ENCODE measurements around the gene TOX2. TPM values are rescaled to one million over a fixed set of nuclear protein-coding genes. Genes with fewer than 3 reads are reported as not detected.

Gene TOX2
- total RNA-seq, 1 donor from 2014 or later = 0.16 TPM

GRCh38 chr20:43959920-43960227 lies 45.2 kb downstream of the TOX2 start:
- peaks cover 20% of the 10 kb centered on the region for H3K4me1 ChIP-seq (ENCODE audit: insufficient read depth, low read length)
- TF ChIP-seq EZH2 (IDR thresholded peaks at IDR 0.05; ENCODE audit: insufficient read depth, low read length) = no peak
- TF ChIP-seq, protein P1, sequence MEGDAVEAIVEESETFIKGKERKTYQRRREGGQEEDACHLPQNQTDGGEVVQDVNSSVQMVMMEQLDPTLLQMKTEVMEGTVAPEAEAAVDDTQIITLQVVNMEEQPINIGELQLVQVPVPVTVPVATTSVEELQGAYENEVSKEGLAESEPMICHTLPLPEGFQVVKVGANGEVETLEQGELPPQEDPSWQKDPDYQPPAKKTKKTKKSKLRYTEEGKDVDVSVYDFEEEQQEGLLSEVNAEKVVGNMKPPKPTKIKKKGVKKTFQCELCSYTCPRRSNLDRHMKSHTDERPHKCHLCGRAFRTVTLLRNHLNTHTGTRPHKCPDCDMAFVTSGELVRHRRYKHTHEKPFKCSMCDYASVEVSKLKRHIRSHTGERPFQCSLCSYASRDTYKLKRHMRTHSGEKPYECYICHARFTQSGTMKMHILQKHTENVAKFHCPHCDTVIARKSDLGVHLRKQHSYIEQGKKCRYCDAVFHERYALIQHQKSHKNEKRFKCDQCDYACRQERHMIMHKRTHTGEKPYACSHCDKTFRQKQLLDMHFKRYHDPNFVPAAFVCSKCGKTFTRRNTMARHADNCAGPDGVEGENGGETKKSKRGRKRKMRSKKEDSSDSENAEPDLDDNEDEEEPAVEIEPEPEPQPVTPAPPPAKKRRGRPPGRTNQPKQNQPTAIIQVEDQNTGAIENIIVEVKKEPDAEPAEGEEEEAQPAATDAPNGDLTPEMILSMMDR (IDR thresholded peaks at IDR 0.05; ENCODE audit: insufficient read depth, low read depth, low read length) = no peak
- FAIRE-seq (no peak), DNase-seq (ENCODE audit: low read depth) (no peak)
- no peaks in the 10 kb centered on the region for H3K9me3 ChIP-seq (ENCODE audit: insufficient read depth, low read depth, low read length)
- H2AFZ ChIP-seq (ENCODE audit: low read depth, low read length) = no peak overlapping the region
- no peak overlapping the region for H3K4me3 Mint-ChIP-seq (ENCODE audit: unreplicated experiment)
- no peak overlapping the region for H3K27ac Mint-ChIP-seq (ENCODE audit: unreplicated experiment)
- peaks cover 2% of the 10 kb centered on the region for H3K27me3 ChIP-seq (ENCODE audit: insufficient read depth, low read length)
- H4K20me1 ChIP-seq (ENCODE audit: insufficient read depth, low read length) = peaks cover 9% of the 10 kb centered on the region
- H3K27me3 Mint-ChIP-seq (ENCODE audit: low read depth, unreplicated experiment) = peaks cover 37% of the 10 kb centered on the region
- H3K79me2 ChIP-seq (ENCODE audit: insufficient read depth, low read length) = no peaks in the 10 kb centered on the region
- H3K27ac ChIP-seq (ENCODE audit: low read depth, low read length) = no peak overlapping the region
- H3K9me3 Mint-ChIP-seq (ENCODE audit: unreplicated experiment) = peaks cover 3% of the 10 kb centered on the region
- no peaks in the 10 kb centered on the region for H3K36me3 ChIP-seq (ENCODE audit: insufficient read depth, low read length)
- H3K36me3 Mint-ChIP-seq (ENCODE audit: low read depth, unreplicated experiment) = no peaks in the 10 kb centered on the region
- peaks cover 16% of the 10 kb centered on the region for H3K4me1 Mint-ChIP-seq (ENCODE audit: low read depth, unreplicated experiment)
- no peak overlapping the region for H3K4me2 ChIP-seq (ENCODE audit: low read length)
- H3K4me3 ChIP-seq (ENCODE audit: insufficient read depth, low read depth, low read length) = no peak overlapping the region
- H3K9ac ChIP-seq (ENCODE audit: low read length) = no peak overlapping the region

- Histone ChIP-seq H2AFZ (ENCODE audit: low read depth, low read length) (no peak overlapping the region), H3K27me3 (ENCODE audit: insufficient read depth, low read length) (peaks cover 2% of the 10 kb centered on the region), H3K9ac (ENCODE audit: low read length) (no peak overlapping the region), H3K9me3 (ENCODE audit: insufficient read depth, low read depth, low read length) (no peaks in the 10 kb centered on the region), H3K36me3 (ENCODE audit: insufficient read depth, low read length) (no peaks in the 10 kb centered on the region), H3K79me2 (ENCODE audit: insufficient read depth, low read length) (no peaks in the 10 kb centered on the region), H3K4me1 (ENCODE audit: insufficient read depth, low read length) (peaks cover 16% of the 10 kb centered on the region), H3K4me3 (ENCODE audit: insufficient read depth, low read depth, low read length) (no peak overlapping the region), H3K4me2 (ENCODE audit: low read length) (no peak overlapping the region), H3K27ac (ENCODE audit: low read depth, low read length) (no peak overlapping the region), H4K20me1 (ENCODE audit: insufficient read depth, low read length) (peaks cover 12% of the 10 kb centered on the region)
- Mint-ChIP-seq H3K4me1 (ENCODE audit: low read depth, unreplicated experiment) (peaks cover 12% of the 10 kb centered on the region), H3K36me3 (ENCODE audit: low read depth, unreplicated experiment) (no peaks in the 10 kb centered on the region), H3K27ac (ENCODE audit: unreplicated experiment) (no peak overlapping the region), H3K4me3 (ENCODE audit: unreplicated experiment) (no peak overlapping the region), H3K27me3 (ENCODE audit: low read depth, unreplicated experiment) (peaks cover 37% of the 10 kb centered on the region), H3K9me3 (ENCODE audit: unreplicated experiment) (peaks cover 3% of the 10 kb centered on the region)
- TF ChIP-seq EZH2 (IDR thresholded peaks at IDR 0.05; ENCODE audit: insufficient read depth, low read length) = no peak
- TF ChIP-seq, protein P1 (IDR thresholded peaks at IDR 0.05; ENCODE audit: insufficient read depth, low read depth, low read length) = no peak
- DNase-seq (ENCODE audit: low read depth) (no peak), FAIRE-seq (no peak)
Measured at GRCh38 chr20:43960231-43960630, 45.6 kb downstream of the TOX2 start.

DNA sequence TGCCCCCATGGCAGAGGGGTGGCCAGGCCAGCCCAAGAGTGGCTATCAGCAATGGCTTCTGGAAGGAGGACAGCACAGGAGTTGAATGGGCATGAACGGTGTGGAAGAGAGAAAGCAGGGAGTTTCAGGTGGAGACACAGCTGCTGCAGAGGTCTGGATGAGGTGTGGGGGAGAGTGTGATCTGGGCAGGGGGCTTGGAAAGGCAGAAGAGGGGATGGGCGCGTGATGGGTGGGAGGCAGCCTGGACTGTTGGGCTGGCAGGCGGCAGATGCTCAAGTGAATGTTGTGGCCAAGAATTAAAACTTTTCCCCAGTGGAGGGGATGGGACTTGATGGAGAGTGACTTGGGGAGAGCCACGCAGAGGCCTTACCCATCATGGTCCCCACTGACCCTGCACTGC lies 46.5 kb downstream of the TOX2 start:
- H3K27me3 ChIP-seq (ENCODE audit: insufficient read depth, low read length) = peaks cover 2% of the 10 kb centered on the region
- no peak overlapping the region for H3K4me2 ChIP-seq (ENCODE audit: low read length)
- H3K79me2 ChIP-seq (ENCODE audit: insufficient read depth, low read length) = no peaks in the 10 kb centered on the region
- no peak overlapping the region for H3K27ac ChIP-seq (ENCODE audit: low read depth, low read length)
- FAIRE-seq (no peak), DNase-seq (ENCODE audit: low read depth) (no peak)
- Mint-ChIP-seq H3K4me3 (ENCODE audit: unreplicated experiment) (no peak overlapping the region), H3K9me3 (ENCODE audit: unreplicated experiment) (peaks cover 3% of the 10 kb centered on the region), H3K36me3 (ENCODE audit: low read depth, unreplicated experiment) (no peaks in the 10 kb centered on the region), H3K27ac (ENCODE audit: unreplicated experiment) (no peak overlapping the region), H3K27me3 (ENCODE audit: low read depth, unreplicated experiment) (peaks cover 37% of the 10 kb centered on the region), H3K4me1 (ENCODE audit: low read depth, unreplicated experiment) (peaks cover 3% of the 10 kb centered on the region)
- TF ChIP-seq, protein P1 (IDR thresholded peaks at IDR 0.05; ENCODE audit: insufficient read depth, low read depth, low read length) = no peak
- no peak for TF ChIP-seq EZH2 (IDR thresholded peaks at IDR 0.05; ENCODE audit: insufficient read depth, low read length)
- no peak overlapping the region for H3K4me3 ChIP-seq (ENCODE audit: insufficient read depth, low read depth, low read length)
- peaks cover 17% of the 10 kb centered on the region for H4K20me1 ChIP-seq (ENCODE audit: insufficient read depth, low read length)
- H3K36me3 ChIP-seq (ENCODE audit: insufficient read depth, low read length) = no peaks in the 10 kb centered on the region
- H3K9ac ChIP-seq (ENCODE audit: low read length) = no peak overlapping the region
- H3K4me1 ChIP-seq (ENCODE audit: insufficient read depth, low read length) = peaks cover 8% of the 10 kb centered on the region
- H3K9me3 ChIP-seq (ENCODE audit: insufficient read depth, low read depth, low read length) = no peaks in the 10 kb centered on the region
- H2AFZ ChIP-seq (ENCODE audit: low read depth, low read length) = no peak overlapping the region
